Measurements from ENCODE around the gene ARF3. TPM values are rescaled to one million over a fixed set of nuclear protein-coding genes. Genes with fewer than 3 reads are reported as not detected.

Gene ARF3
- total and polyA plus RNA-seq, 2 of the 13 experiments (the other 11 are each of a cell fraction or from before 2014, with no cell fraction given), result 53.8 to 57.9 TPM

- TF ChIP-seq, protein P1, sequence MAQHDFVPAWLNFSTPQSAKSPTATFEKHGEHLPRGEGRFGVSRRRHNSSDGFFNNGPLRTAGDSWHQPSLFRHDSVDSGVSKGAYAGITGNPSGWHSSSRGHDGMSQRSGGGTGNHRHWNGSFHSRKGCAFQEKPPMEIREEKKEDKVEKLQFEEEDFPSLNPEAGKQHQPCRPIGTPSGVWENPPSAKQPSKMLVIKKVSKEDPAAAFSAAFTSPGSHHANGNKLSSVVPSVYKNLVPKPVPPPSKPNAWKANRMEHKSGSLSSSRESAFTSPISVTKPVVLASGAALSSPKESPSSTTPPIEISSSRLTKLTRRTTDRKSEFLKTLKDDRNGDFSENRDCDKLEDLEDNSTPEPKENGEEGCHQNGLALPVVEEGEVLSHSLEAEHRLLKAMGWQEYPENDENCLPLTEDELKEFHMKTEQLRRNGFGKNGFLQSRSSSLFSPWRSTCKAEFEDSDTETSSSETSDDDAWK (CRISPR knock-in tag; IDR thresholded peaks at IDR 0.05), result no peak
- TF ChIP-seq MBNL3 (CRISPR knock-in tag; conservative IDR thresholded peaks at IDR 0.05) (no peak), PHF8 (CRISPR knock-in tag; IDR thresholded peaks at IDR 0.05) (no peak), JUN (CRISPR knock-in tag; IDR thresholded peaks at IDR 0.05) (no peak)
Measured at GRCh38 chr12:48966177-48966895, 9.0 kb upstream of the ARF3 start (continued).

GRCh38 chr12:48965298-48965838 lies 8.1 kb upstream of the ARF3 start:
- BruUV-seq (replicated peaks), result no TSS peak
- in situ Hi-C loops (cut with HindIII; ENCODE audit: extremely low pct_ligation_motif_present, low pct_unique_long_range_greater_than_20kb), result no loop called here

More at GRCh38 chr12:48965298-48965838, 8.1 kb upstream of the ARF3 start:
- intact Hi-C loops (cut with micrococcal nuclease; ENCODE audit: unreplicated experiment), result no loop called here
- FAIRE-seq (no peak), ATAC-seq (peak; percentile 49), DNase-seq (ENCODE audit: low spot score) (no peak)
- H3K9ac ChIP-seq (ENCODE audit: insufficient read depth, low read depth, low read length), result no peak overlapping the region
- POLR2A ChIA-PET, result no interaction called here
- TF ChIP-seq SMC3 (IDR thresholded peaks at IDR 0.05; ENCODE audit: low read length) (peak; percentile 17; the same call in 1 of the 2 replicates), ZNF501 (CRISPR knock-in tag; IDR thresholded peaks at IDR 0.05) (no peak), PHF8 (CRISPR knock-in tag; IDR thresholded peaks at IDR 0.05) (no peak), ZNF468 (CRISPR knock-in tag; IDR thresholded peaks at IDR 0.05) (no peak), KLF9 (CRISPR knock-in tag; IDR thresholded peaks at IDR 0.05; ENCODE audit: low read depth) (no peak), ZNF629 (CRISPR knock-in tag; conservative IDR thresholded peaks at IDR 0.05) (no peak), ZNF362 (CRISPR knock-in tag; IDR thresholded peaks at IDR 0.05; ENCODE audit: borderline replicate concordance) (no peak), STAG1 (CRISPR knock-in tag; IDR thresholded peaks at IDR 0.05) (peak; percentile 29; the same call in 1 of the 2 replicates), NFKBIZ (CRISPR knock-in tag; IDR thresholded peaks at IDR 0.05) (no peak), ZNF510 (CRISPR knock-in tag; IDR thresholded peaks at IDR 0.05; ENCODE audit: low read depth) (no peak), MBNL3 (CRISPR knock-in tag; conservative IDR thresholded peaks at IDR 0.05) (no peak)
- TF ChIP-seq, protein P2, sequence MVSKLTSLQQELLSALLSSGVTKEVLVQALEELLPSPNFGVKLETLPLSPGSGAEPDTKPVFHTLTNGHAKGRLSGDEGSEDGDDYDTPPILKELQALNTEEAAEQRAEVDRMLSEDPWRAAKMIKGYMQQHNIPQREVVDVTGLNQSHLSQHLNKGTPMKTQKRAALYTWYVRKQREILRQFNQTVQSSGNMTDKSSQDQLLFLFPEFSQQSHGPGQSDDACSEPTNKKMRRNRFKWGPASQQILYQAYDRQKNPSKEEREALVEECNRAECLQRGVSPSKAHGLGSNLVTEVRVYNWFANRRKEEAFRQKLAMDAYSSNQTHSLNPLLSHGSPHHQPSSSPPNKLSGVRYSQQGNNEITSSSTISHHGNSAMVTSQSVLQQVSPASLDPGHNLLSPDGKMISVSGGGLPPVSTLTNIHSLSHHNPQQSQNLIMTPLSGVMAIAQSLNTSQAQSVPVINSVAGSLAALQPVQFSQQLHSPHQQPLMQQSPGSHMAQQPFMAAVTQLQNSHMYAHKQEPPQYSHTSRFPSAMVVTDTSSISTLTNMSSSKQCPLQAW (CRISPR knock-in tag; IDR thresholded peaks at IDR 0.05), result no peak
- TF ChIP-seq, protein P3, sequence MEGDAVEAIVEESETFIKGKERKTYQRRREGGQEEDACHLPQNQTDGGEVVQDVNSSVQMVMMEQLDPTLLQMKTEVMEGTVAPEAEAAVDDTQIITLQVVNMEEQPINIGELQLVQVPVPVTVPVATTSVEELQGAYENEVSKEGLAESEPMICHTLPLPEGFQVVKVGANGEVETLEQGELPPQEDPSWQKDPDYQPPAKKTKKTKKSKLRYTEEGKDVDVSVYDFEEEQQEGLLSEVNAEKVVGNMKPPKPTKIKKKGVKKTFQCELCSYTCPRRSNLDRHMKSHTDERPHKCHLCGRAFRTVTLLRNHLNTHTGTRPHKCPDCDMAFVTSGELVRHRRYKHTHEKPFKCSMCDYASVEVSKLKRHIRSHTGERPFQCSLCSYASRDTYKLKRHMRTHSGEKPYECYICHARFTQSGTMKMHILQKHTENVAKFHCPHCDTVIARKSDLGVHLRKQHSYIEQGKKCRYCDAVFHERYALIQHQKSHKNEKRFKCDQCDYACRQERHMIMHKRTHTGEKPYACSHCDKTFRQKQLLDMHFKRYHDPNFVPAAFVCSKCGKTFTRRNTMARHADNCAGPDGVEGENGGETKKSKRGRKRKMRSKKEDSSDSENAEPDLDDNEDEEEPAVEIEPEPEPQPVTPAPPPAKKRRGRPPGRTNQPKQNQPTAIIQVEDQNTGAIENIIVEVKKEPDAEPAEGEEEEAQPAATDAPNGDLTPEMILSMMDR (CRISPR knock-in tag; IDR thresholded peaks at IDR 0.05), result peak; percentile 45
- no peaks in the 10 kb centered on the region for H3K36me3 ChIP-seq (replicated peaks in 1 of 2; ENCODE audit: control insufficient read depth in 1 of 2, insufficient read depth in 2 of 2, low read length in 2 of 2)
- H3K9me3 ChIP-seq (ENCODE audit: low read length), result no peaks in the 10 kb centered on the region
- no peaks in the 10 kb centered on the region for H3K79me2 ChIP-seq (ENCODE audit: insufficient read depth, low read length)
- H2AFZ ChIP-seq (ENCODE audit: low read length), result no peak overlapping the region
- CTCF ChIA-PET (ENCODE audit: low intra/inter-chr PET ratio, low total read pairs), result interaction anchor here (1.2 kb wide), 1 partner anchor 22 kb away, joined by 3 read pairs; no protein-coding TSS in a partner anchor
- H3K27ac ChIP-seq (ENCODE audit: extremely low read length, insufficient read depth, low read length), result no peak overlapping the region
- H3K4me2 ChIP-seq (ENCODE audit: low read depth, low read length), result no peak overlapping the region
- no peak overlapping the region for H3K4me3 ChIP-seq (replicated peaks in 1 of 3; ENCODE audit: insufficient read depth in 1 of 3, low read depth in 2 of 3, low read length in 3 of 3)
- H3K4me1 ChIP-seq (ENCODE audit: insufficient read depth, low read length), result peaks cover 20% of the 10 kb centered on the region
- H3K27me3 ChIP-seq (ENCODE audit: control insufficient read depth in 1 of 2, insufficient read depth in 2 of 2, low read length in 2 of 2), result peaks cover 2 to 55% of the 10 kb centered on the region in 2 experiments
- H4K20me1 ChIP-seq (ENCODE audit: insufficient read depth, low read length), result no peaks in the 10 kb centered on the region

Data from HepG2 (cell line).